K562 (cell line): ENCODE data around the gene ANXA2. TPM values are rescaled to one million over a fixed set of nuclear protein-coding genes. Genes with fewer than 3 reads are reported as not detected.
A peak's percentile ranks its signal among the peaks of the same experiment; 100 is the strongest.

ENCODE experiments used
- ATAC-seq: fragments of 200-7000 bp; cut with Tn5 transposase; 3 replicates; pipeline ENCODE4 v1.9.1; 2020; ENCODE audit warnings: moderate library complexity
- BruUV-seq: library from RNA; stranded (reverse); fragments of 400-500 nt; replicated peaks from 2 replicates; lab custom pipeline; 2021; lab: Mats Ljungman, UMichigan
- CTCF ChIA-PET: fragments of 300-600 bp; formaldehyde crosslinking; extraction: SDS; loops from one replicate; lab custom pipeline; 2021; ENCODE audit warnings: low intra/inter-chr PET ratio; lab: Yijun Ruan, JAX
- POLR2A ChIA-PET: fragments of 300-600, 350-650 bp; sonication (Branson Sonifier 250); formaldehyde crosslinking; extraction: SDS; loops from one replicate; lab custom pipeline; 2021; ENCODE audit warnings: antibody characterized with exemption, inconsistent platforms; lab: Yijun Ruan, JAX
- DNase-seq, 4 experiments: peaks; one replicate each; pipeline versions ENCODE4 v3.0.0 to v3.0.0-alpha.2; 2011 to 2018; ENCODE audit warnings: low spot score in 3 of 4, mixed read lengths in 3 of 4; ENCODE audit errors: extremely low read depth in 1 of 4
- FAIRE-seq: peaks from 2 replicates; lab custom pipeline; 2011; peaks lifted over from hg19 to GRCh38; lab: Jason Lieb, UNC
- H2AFZ ChIP-seq: 2 replicates; pipeline ENCODE4 v1.6.0; 2011; ENCODE audit warnings: low read depth, low read length, control low read depth, inconsistent platforms
- H3K27ac ChIP-seq: fragments of 200-600 bp; 3 replicates; pipeline ENCODE4 v1.8.0; 2011; ENCODE audit warnings: low read depth, mild to moderate bottlenecking, control low read depth, inconsistent platforms, low read length, moderate library complexity, mixed read lengths; ENCODE audit errors: extremely low read depth
- H3K27me3 ChIP-seq, 2 experiments: fragments of 300-600 bp in 1 of 2; 2 replicates in 1 of 2; 3 replicates in 1 of 2; pipeline versions ENCODE4 v1.6.0 to v1.8.0; 2011; ENCODE audit warnings: inconsistent platforms in 2 of 2, low read length in 2 of 2, mild to moderate bottlenecking in 1 of 2, mixed read lengths in 1 of 2, moderate library complexity in 1 of 2; ENCODE audit not compliant: control insufficient read depth in 2 of 2, insufficient read depth in 2 of 2
- H3K36me3 ChIP-seq: fragments of 300-600 bp; 3 replicates; pipeline ENCODE4 v1.8.0; 2011; ENCODE audit warnings: mild to moderate bottlenecking, low read length, inconsistent platforms; ENCODE audit not compliant: control insufficient read depth, insufficient read depth
- H3K4me1 ChIP-seq, 2 experiments: fragments of 200-600 bp in 1 of 2; replicated peaks in 1 of 2; 2 replicates in 1 of 2; 3 replicates in 1 of 2; pipeline versions ENCODE4 v1.5.1 to v1.8.0; 2011; ENCODE audit warnings: inconsistent platforms in 2 of 2, low read length in 2 of 2, mild to moderate bottlenecking in 1 of 2, mixed read lengths in 1 of 2, moderate library complexity in 1 of 2; ENCODE audit not compliant: control insufficient read depth in 2 of 2, insufficient read depth in 2 of 2
- H3K4me2 ChIP-seq: 2 replicates; pipeline ENCODE4 v1.6.1; 2011; ENCODE audit warnings: low read length, control low read depth, inconsistent platforms, mixed read lengths; ENCODE audit not compliant: insufficient read depth
- H3K4me3 ChIP-seq: fragments of 200-600 bp; sonication (generic), shearing (Covaris generic); 2 replicates; pipeline ENCODE4 v1.5.1; 2016; ENCODE audit warnings: control low read depth, inconsistent platforms
- H3K79me2 ChIP-seq: fragments of 200-600 bp; 3 replicates; pipeline ENCODE4 v1.8.0; 2011; ENCODE audit warnings: low read length, inconsistent platforms; ENCODE audit not compliant: control insufficient read depth, insufficient read depth
- H3K9ac ChIP-seq, 2 experiments: 2 replicates each; pipeline versions ENCODE4 v1.6.0 to v1.6.1; 2011; ENCODE audit warnings: low read depth in 2 of 2, low read length in 2 of 2, control low read depth in 1 of 2, inconsistent platforms in 1 of 2, mild to moderate bottlenecking in 1 of 2, mixed read lengths in 1 of 2; ENCODE audit not compliant: insufficient read depth in 1 of 2
- H3K9me1 ChIP-seq: one replicate; pipeline ENCODE4 v1.6.0; 2011; ENCODE audit warnings: inconsistent platforms, mild to moderate bottlenecking, low read length, moderate library complexity; ENCODE audit not compliant: control insufficient read depth, insufficient read depth
- H3K9me3 ChIP-seq: replicated peaks from 2 replicates; pipeline ENCODE4 v1.5.1; 2011; ENCODE audit warnings: low read depth, low read length, inconsistent platforms; ENCODE audit not compliant: control insufficient read depth, insufficient read depth
- H4K20me1 ChIP-seq: replicated peaks from 2 replicates; pipeline ENCODE4 v1.6.1; 2011; ENCODE audit warnings: low read length, inconsistent platforms, mixed read lengths; ENCODE audit not compliant: control insufficient read depth, insufficient read depth
- CHD1 ChIP-seq: fragments of 200-600 bp; sonication (generic); IDR thresholded peaks from one replicate; pipeline ENCODE4 v1.6.1; 2012; ENCODE audit warnings: mild to moderate bottlenecking, moderate library complexity, low read length, inconsistent platforms
- FOXK2 ChIP-seq, 2 experiments: fragments of 450-650 bp; IDR thresholded peaks in 1 of 2; conservative IDR thresholded peaks in 1 of 2; 2 replicates each; pipeline ENCODE4 v1.6.1; 2016; ENCODE audit warnings: low read depth in 2 of 2, mild to moderate bottlenecking in 1 of 2
- KLF10 ChIP-seq: fragments of 250-450 bp; sonication (Bioruptor Pico); IDR thresholded peaks from 2 replicates; pipeline ENCODE4 v1.6.1; 2021; ENCODE audit warnings: matching md5 sums
- KLF16 ChIP-seq: IDR thresholded peaks from 2 replicates; pipeline ENCODE4 v1.6.1; 2016; ENCODE audit warnings: antibody characterized with exemption
- MED1 ChIP-seq: sonication (generic); formaldehyde crosslinking; IDR thresholded peaks from 2 replicates; pipeline ENCODE4 v1.8.1; 2023; ENCODE audit warnings: missing genetic modification reagents, borderline replicate concordance
- RAD21 ChIP-seq, 2 experiments: fragments of 250-450 bp in 1 of 2; fragments of 450-650 bp in 1 of 2; sonication (Bioruptor Pico) in 1 of 2; formaldehyde crosslinking in 1 of 2; IDR thresholded peaks in 1 of 2; conservative IDR thresholded peaks in 1 of 2; 2 replicates each; pipeline versions ENCODE4 v1.4.0 to v1.8.0; 2020 to 2022; ENCODE audit warnings: mild to moderate bottlenecking in 2 of 2, moderate library complexity in 1 of 2
- STAT5A ChIP-seq: IDR thresholded peaks from 2 replicates; pipeline ENCODE4 v1.6.1; 2012; ENCODE audit warnings: low read length, inconsistent platforms, borderline replicate concordance
- TCF7L2 ChIP-seq: fragments of 150-350 bp; IDR thresholded peaks from 2 replicates; pipeline ENCODE4 v1.6.1; 2016; ENCODE audit warnings: low read depth, mild to moderate bottlenecking, low read length, moderate library complexity
- WGBS: fragments of 100-300 bp; shearing (Covaris generic); methylation state at CpG from one replicate; pipeline ENCODE4 v1.1.6; 2016; ENCODE audit warnings: low coverage, mixed read lengths; ENCODE audit not compliant: insufficient coverage; ENCODE audit errors: missing lambda C conversion rate; 5-methylcytosine and 5-hydroxymethylcytosine counted together
- in situ Hi-C: fragments of 300-500 bp; cut with MboI; formaldehyde crosslinking; loops from 4 replicates; pipeline ENCODE4 v1.15.0; 2018; ENCODE audit warnings: inconsistent platforms, mixed read lengths
- intact Hi-C: fragments of 100-400 bp; cut with micrococcal nuclease; formaldehyde crosslinking; loops from 2 replicates; pipeline ENCODE4 v1.14.2; 2022
- polyA plus RNA-seq, 8 experiments: library from polyadenylated mRNA; depleted of rRNA in 4 of 8; stranded (reverse) in 5 of 8; unstranded in 3 of 8; fragments of >200 nt; fragmentation: Nextera tagmentation in 2 of 8; fragmentation: Illumina TruSeq in 1 of 8; extraction: Ambion mirVana in 2 of 8; extraction: Trizol in 1 of 8; gene quantifications; 2 replicates each; pipeline versions ENCODE4 v1.2.1 to v1.2.3, GENCODE V29; 2011 to 2014; ENCODE audit warnings: inconsistent platforms in 1 of 8, missing spikeins in 1 of 8
- total RNA-seq, 7 experiments: library from RNA; depleted of rRNA in 6 of 7; stranded (reverse); fragments of >200 nt in 6 of 7; fragmentation: Illumina TruSeq in 2 of 7; extraction: Trizol in 2 of 7; gene quantifications; 2 replicates each; pipeline versions ENCODE4 v1.2.1 to v1.2.3, GENCODE V29; 2011 to 2021; ENCODE audit warnings: low replicate concordance in 1 of 7
- TF ChIP-seq, protein P1 (sequence below): sonication (generic); formaldehyde crosslinking; IDR thresholded peaks from 2 replicates; pipeline ENCODE4 v1.9.0; 2022; ENCODE audit warnings: mild to moderate bottlenecking, missing genetic modification reagents
- TF ChIP-seq, protein P2 (sequence below): fragments of 250-450 bp; sonication (Bioruptor Pico); IDR thresholded peaks from 2 replicates; pipeline ENCODE4 v1.6.1; 2021; ENCODE audit warnings: mild to moderate bottlenecking
- TF ChIP-seq, protein P3 (sequence below): fragments of 450-650 bp; IDR thresholded peaks from 2 replicates; pipeline ENCODE4 v1.6.1; 2018; ENCODE audit not compliant: partially characterized antibody

The ANXA2 gene
- total and polyA plus RNA-seq, 9 of the 15 experiments (the other 6 are each of a cell fraction or from before 2014, with no cell fraction given) = 301 to 1,102 (median 452) TPM

DNA sequence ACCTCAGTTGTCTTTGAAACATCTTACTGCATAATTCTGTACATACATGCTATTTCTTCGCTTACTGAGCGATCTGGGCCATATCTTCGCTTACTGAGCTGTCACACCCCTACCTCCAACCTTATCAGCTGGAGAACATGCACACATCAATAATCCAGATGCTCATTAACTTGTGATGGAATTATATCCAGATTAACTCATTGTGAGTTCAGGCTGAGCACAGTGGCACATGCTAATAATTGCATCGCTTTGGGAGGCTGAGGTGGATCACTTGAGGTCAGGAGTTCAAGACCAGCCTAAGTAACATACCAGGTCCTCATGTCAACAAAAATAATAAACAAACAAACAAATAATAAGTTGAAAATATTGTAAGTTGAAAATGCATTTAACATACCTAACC is 19.3 kb upstream of the ANXA2 start (continued):
- TF ChIP-seq MED1 (CRISPR knock-in tag) (no peak), TCF7L2 (no peak), KLF16 (no peak), STAT5A (peak; percentile 62)
- TF ChIP-seq, protein P1, sequence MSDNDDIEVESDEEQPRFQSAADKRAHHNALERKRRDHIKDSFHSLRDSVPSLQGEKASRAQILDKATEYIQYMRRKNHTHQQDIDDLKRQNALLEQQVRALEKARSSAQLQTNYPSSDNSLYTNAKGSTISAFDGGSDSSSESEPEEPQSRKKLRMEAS (CRISPR knock-in tag) = no peak
- TF ChIP-seq, protein P2, sequence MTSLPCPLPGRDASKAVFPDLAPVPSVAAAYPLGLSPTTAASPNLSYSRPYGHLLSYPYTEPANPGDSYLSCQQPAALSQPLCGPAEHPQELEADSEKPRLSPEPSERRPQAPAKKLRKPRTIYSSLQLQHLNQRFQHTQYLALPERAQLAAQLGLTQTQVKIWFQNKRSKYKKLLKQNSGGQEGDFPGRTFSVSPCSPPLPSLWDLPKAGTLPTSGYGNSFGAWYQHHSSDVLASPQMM (CRISPR knock-in tag) = no peak

DNA sequence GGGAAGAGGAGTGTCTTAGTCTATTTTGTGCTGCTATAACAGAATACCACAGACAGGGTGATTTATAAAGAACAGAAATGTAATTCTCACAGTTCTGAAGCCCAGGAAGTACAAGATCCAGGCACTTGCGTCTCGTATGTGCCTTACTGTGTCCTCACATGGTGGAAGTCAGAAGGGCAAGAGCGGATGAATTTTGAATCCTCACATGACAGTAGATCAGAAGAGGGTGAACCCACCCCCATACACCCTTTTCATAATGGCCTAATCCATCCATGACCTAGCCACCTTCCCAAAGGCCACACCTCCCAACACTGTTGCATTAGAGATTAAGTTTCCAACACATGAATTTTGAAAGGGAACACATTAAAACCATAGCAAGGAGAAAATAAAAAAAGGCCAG is 18.7 kb upstream of the ANXA2 start:
- peak overlapping the region; percentile 36; the same call in 1 of the 2 replicates for H3K4me2 ChIP-seq
- FAIRE-seq (no peak), DNase-seq (no peak)
- 94% methylated on average over 3 of the region's 3 CpGs for WGBS
- no peak overlapping the region; the same call in 2 of the 3 replicates for H3K27ac ChIP-seq
- peaks cover 3% of the 10 kb centered on the region; the same call in 1 of the 3 replicates for H3K36me3 ChIP-seq
- H3K9ac ChIP-seq = no peak overlapping the region
- no peak overlapping the region for H2AFZ ChIP-seq
- H3K9me1 ChIP-seq = no peaks in the 10 kb centered on the region
- H3K79me2 ChIP-seq = no peaks in the 10 kb centered on the region
- no peaks in the 10 kb centered on the region for H4K20me1 ChIP-seq
- no TSS peak for BruUV-seq
- no peaks in the 10 kb centered on the region for H3K27me3 ChIP-seq
- CTCF ChIA-PET = no interaction called here
- H3K4me1 ChIP-seq = peaks cover 7 to 19% of the 10 kb centered on the region in 2 experiments; a peak in 3 of 5 replicates
- no peak for TF ChIP-seq KLF10 (CRISPR knock-in tag)
- TF ChIP-seq, protein P3, sequence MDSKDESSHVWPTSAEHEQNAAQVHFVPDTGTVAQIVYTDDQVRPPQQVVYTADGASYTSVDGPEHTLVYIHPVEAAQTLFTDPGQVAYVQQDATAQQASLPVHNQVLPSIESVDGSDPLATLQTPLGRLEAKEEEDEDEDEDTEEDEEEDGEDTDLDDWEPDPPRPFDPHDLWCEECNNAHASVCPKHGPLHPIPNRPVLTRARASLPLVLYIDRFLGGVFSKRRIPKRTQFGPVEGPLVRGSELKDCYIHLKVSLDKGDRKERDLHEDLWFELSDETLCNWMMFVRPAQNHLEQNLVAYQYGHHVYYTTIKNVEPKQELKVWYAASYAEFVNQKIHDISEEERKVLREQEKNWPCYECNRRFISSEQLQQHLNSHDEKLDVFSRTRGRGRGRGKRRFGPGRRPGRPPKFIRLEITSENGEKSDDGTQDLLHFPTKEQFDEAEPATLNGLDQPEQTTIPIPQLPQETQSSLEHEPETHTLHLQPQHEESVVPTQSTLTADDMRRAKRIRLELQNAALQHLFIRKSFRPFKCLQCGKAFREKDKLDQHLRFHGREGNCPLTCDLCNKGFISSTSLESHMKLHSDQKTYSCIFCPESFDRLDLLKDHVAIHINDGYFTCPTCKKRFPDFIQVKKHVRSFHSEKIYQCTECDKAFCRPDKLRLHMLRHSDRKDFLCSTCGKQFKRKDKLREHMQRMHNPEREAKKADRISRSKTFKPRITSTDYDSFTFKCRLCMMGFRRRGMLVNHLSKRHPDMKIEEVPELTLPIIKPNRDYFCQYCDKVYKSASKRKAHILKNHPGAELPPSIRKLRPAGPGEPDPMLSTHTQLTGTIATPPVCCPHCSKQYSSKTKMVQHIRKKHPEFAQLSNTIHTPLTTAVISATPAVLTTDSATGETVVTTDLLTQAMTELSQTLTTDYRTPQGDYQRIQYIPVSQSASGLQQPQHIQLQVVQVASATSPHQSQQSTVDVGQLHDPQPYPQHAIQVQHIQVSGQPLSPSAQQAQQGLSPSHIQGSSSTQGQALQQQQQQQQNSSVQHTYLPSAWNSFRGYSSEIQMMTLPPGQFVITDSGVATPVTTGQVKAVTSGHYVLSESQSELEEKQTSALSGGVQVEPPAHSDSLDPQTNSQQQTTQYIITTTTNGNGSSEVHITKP = peak; percentile 91
- TF ChIP-seq FOXK2 (conservative IDR thresholded peaks at IDR 0.05 in 1 of 2, IDR thresholded peaks at IDR 0.05 in 1 of 2; ENCODE audit: low read depth in 2 of 2) = 0 out of 4 replicates have a peak, but pooled peaks of 1 of the 2 experiments have one; percentile 20
- TF ChIP-seq CHD1 = no peak
- no peak for TF ChIP-seq RAD21 (CRISPR knock-in tag; conservative IDR thresholded peaks at IDR 0.05 in 1 of 2, IDR thresholded peaks at IDR 0.05 in 1 of 2)
- TF ChIP-seq, all 486 proteins: peak for 2
- POLR2A ChIA-PET = interaction anchor here (2.7 kb wide), 1 partner anchor 18 kb away, joined by 7 read pairs; the partner anchor contains the start of gene ANXA2
- peak; percentile 53 for ATAC-seq
- H3K9me3 ChIP-seq = no peaks in the 10 kb centered on the region
- intact Hi-C loops (no loop called here), in situ Hi-C loops (no loop called here)
- H3K4me3 ChIP-seq = no peak overlapping the region
